K562 (cell line): Measurements from ENCODE around the gene CPNE2. TPM values are rescaled to one million over a fixed set of nuclear protein-coding genes. Genes with fewer than 3 reads are reported as not detected.

ENCODE experiments used
- ETV5 ChIP-seq: sonication (generic); formaldehyde crosslinking; IDR thresholded peaks from 2 replicates; pipeline ENCODE4 v1.4.0; 2020; ENCODE audit warnings: low read depth, mild to moderate bottlenecking, missing genetic modification reagents
- GATAD2B ChIP-seq: fragments of 450-650 bp; IDR thresholded peaks from 2 replicates; pipeline ENCODE4 v1.6.1; 2017; ENCODE audit warnings: mild to moderate bottlenecking, borderline replicate concordance
- HDAC2 ChIP-seq: fragments of 450-650 bp; IDR thresholded peaks from 2 replicates; pipeline ENCODE4 v1.6.1; 2016; ENCODE audit warnings: mild to moderate bottlenecking
- HNRNPLL ChIP-seq: fragments of 200-400 bp; formaldehyde crosslinking; IDR thresholded peaks from 2 replicates; pipeline ENCODE4 v1.6.1; 2017; ENCODE audit warnings: low read length, low read depth, mild to moderate bottlenecking; ENCODE audit not compliant: poor library complexity, severe bottlenecking
- KDM1A ChIP-seq, 2 experiments: fragments of 450-650 bp; IDR thresholded peaks; 2 replicates each; pipeline ENCODE4 v1.6.1; 2016; ENCODE audit warnings: mild to moderate bottlenecking in 2 of 2
- KHSRP ChIP-seq: fragments of 450-650 bp; IDR thresholded peaks from 2 replicates; pipeline ENCODE4 v1.6.1; 2017
- KLF13 ChIP-seq: fragments of 450-650 bp; IDR thresholded peaks from 2 replicates; pipeline ENCODE4 v1.6.1; 2016; ENCODE audit warnings: missing genetic modification characterization, low read depth, mild to moderate bottlenecking, missing compliant biosample characterization, moderate library complexity, borderline replicate concordance
- MIER1 ChIP-seq: fragments of 450-650 bp; IDR thresholded peaks from 2 replicates; pipeline ENCODE4 v1.6.1; 2016; ENCODE audit warnings: antibody characterized with exemption, mild to moderate bottlenecking, low read depth
- MYBL2 ChIP-seq, 2 experiments: fragments of 450-650 bp in 1 of 2; sonication (generic) in 1 of 2; formaldehyde crosslinking in 1 of 2; IDR thresholded peaks; 2 replicates each; pipeline versions ENCODE4 v1.6.1 to v1.8.1; 2017 to 2022; ENCODE audit warnings: borderline replicate concordance in 1 of 2, inconsistent platforms in 1 of 2, low read depth in 1 of 2, mild to moderate bottlenecking in 1 of 2, missing genetic modification reagents in 1 of 2, moderate library complexity in 1 of 2
- NCOA2 ChIP-seq, 2 experiments: fragments of 450-650 bp; IDR thresholded peaks; 2 replicates each; pipeline ENCODE4 v1.6.1; 2018; ENCODE audit warnings: mild to moderate bottlenecking in 2 of 2, moderate library complexity in 1 of 2; ENCODE audit not compliant: partially characterized antibody in 2 of 2
- NFIC ChIP-seq: fragments of 450-650 bp; IDR thresholded peaks from 2 replicates; pipeline ENCODE4 v1.6.1; 2017; ENCODE audit warnings: mild to moderate bottlenecking, inconsistent platforms
- NFIX ChIP-seq: fragments of 250-450 bp; sonication (Bioruptor Pico); IDR thresholded peaks from 2 replicates; pipeline ENCODE4 v1.4.0; 2020; ENCODE audit warnings: low read depth, mild to moderate bottlenecking, moderate library complexity
- PTBP1 ChIP-seq: fragments of 200-400 bp; formaldehyde crosslinking; IDR thresholded peaks from 2 replicates; pipeline ENCODE4 v1.6.1; 2017; ENCODE audit warnings: low read depth, low read length
- RCOR1 ChIP-seq, 2 experiments: IDR thresholded peaks; 2 replicates each; pipeline ENCODE4 v1.6.1; 2012; ENCODE audit warnings: low read depth in 2 of 2, low read length in 2 of 2, borderline replicate concordance in 1 of 2, improper control_type of control experiment in 1 of 2
- ZEB2 ChIP-seq: fragments of 450-650 bp; IDR thresholded peaks from 2 replicates; pipeline ENCODE4 v1.6.1; 2016
- ZFPM2 ChIP-seq: fragments of 250-450 bp; sonication (Bioruptor Pico); IDR thresholded peaks from 2 replicates; pipeline ENCODE4 v1.5.1; 2022; ENCODE audit warnings: mild to moderate bottlenecking
- ZNF274 ChIP-seq: IDR thresholded peaks from 2 replicates; pipeline ENCODE4 v1.6.1; 2011; ENCODE audit warnings: low read depth, mild to moderate bottlenecking, low read length, moderate library complexity, borderline replicate concordance
- ZNF436 ChIP-seq: fragments of 250-450, 450-650 bp; sonication (Bioruptor Pico); formaldehyde crosslinking; IDR thresholded peaks from 2 replicates; pipeline ENCODE4 v1.7.0; 2020; ENCODE audit warnings: mild to moderate bottlenecking
- ZNF512 ChIP-seq: IDR thresholded peaks from 2 replicates; pipeline ENCODE4 v1.6.1; 2016; ENCODE audit warnings: missing genetic modification characterization, missing compliant biosample characterization
- polyA plus RNA-seq, 8 experiments: library from polyadenylated mRNA; depleted of rRNA in 4 of 8; stranded (reverse) in 5 of 8; unstranded in 3 of 8; fragments of >200 nt; fragmentation: Nextera tagmentation in 2 of 8; fragmentation: Illumina TruSeq in 1 of 8; extraction: Ambion mirVana in 2 of 8; extraction: Trizol in 1 of 8; gene quantifications; 2 replicates each; pipeline versions ENCODE4 v1.2.1 to v1.2.3, GENCODE V29; 2011 to 2014; ENCODE audit warnings: inconsistent platforms in 1 of 8, missing spikeins in 1 of 8
- total RNA-seq, 7 experiments: library from RNA; depleted of rRNA in 6 of 7; stranded (reverse); fragments of >200 nt in 6 of 7; fragmentation: Illumina TruSeq in 2 of 7; extraction: Trizol in 2 of 7; gene quantifications; 2 replicates each; pipeline versions ENCODE4 v1.2.1 to v1.2.3, GENCODE V29; 2011 to 2021; ENCODE audit warnings: low replicate concordance in 1 of 7
- TF ChIP-seq, protein P1 (sequence below): sonication (generic); formaldehyde crosslinking; IDR thresholded peaks from 2 replicates; pipeline ENCODE4 v1.8.0; 2022; ENCODE audit warnings: mild to moderate bottlenecking, missing genetic modification reagents
- TF ChIP-seq, protein P2 (sequence below): fragments of 450-650 bp; IDR thresholded peaks from 2 replicates; pipeline ENCODE4 v1.6.1; 2016; ENCODE audit warnings: low read depth, mild to moderate bottlenecking, moderate library complexity
- TF ChIP-seq, protein P3 (sequence below): fragments of 450-650 bp; IDR thresholded peaks from 2 replicates; pipeline ENCODE4 v1.6.1; 2014; ENCODE audit warnings: low read depth, mild to moderate bottlenecking, moderate library complexity, borderline replicate concordance

CPNE2 gene
- total and polyA plus RNA-seq, 9 of the 15 experiments (the other 6 are each of a cell fraction or from before 2014, with no cell fraction given): 3.0 to 13.9 (median 8.6) TPM

- TF ChIP-seq ZFPM2 (CRISPR knock-in tag) (no peak), ZNF274 (no peak), HDAC2 (0 out of 2 replicates have a peak, but pooled peaks have one; percentile 20), ZNF436 (CRISPR knock-in tag) (no peak), ZEB2 (no peak), ZNF512 (tag) (no peak), NFIC (peak; percentile 71), MIER1 (no peak), KHSRP (no peak), NFIX (CRISPR knock-in tag) (no peak), NCOA2 (IDR thresholded peaks at IDR 0.05; ENCODE audit: partially characterized antibody in 2 of 2) (no peak), GATAD2B (no peak), KLF13 (tag) (no peak), HNRNPLL (no peak), KDM1A (IDR thresholded peaks at IDR 0.05) (peak in 1 of 2 experiments; percentile 72; a peak in 1 of 4 replicates), RCOR1 (IDR thresholded peaks at IDR 0.05; ENCODE audit: borderline replicate concordance in 1 of 2, low read depth in 2 of 2, low read length in 2 of 2) (0 out of 4 replicates have a peak, but pooled peaks of 1 of the 2 experiments have one; percentile 23), PTBP1 (no peak), ETV5 (CRISPR knock-in tag) (no peak), MYBL2 (IDR thresholded peaks at IDR 0.05; ENCODE audit: low read depth) (no peak), MYBL2 (CRISPR knock-in tag; IDR thresholded peaks at IDR 0.05; ENCODE audit: borderline replicate concordance) (no peak)
- TF ChIP-seq, protein P1, sequence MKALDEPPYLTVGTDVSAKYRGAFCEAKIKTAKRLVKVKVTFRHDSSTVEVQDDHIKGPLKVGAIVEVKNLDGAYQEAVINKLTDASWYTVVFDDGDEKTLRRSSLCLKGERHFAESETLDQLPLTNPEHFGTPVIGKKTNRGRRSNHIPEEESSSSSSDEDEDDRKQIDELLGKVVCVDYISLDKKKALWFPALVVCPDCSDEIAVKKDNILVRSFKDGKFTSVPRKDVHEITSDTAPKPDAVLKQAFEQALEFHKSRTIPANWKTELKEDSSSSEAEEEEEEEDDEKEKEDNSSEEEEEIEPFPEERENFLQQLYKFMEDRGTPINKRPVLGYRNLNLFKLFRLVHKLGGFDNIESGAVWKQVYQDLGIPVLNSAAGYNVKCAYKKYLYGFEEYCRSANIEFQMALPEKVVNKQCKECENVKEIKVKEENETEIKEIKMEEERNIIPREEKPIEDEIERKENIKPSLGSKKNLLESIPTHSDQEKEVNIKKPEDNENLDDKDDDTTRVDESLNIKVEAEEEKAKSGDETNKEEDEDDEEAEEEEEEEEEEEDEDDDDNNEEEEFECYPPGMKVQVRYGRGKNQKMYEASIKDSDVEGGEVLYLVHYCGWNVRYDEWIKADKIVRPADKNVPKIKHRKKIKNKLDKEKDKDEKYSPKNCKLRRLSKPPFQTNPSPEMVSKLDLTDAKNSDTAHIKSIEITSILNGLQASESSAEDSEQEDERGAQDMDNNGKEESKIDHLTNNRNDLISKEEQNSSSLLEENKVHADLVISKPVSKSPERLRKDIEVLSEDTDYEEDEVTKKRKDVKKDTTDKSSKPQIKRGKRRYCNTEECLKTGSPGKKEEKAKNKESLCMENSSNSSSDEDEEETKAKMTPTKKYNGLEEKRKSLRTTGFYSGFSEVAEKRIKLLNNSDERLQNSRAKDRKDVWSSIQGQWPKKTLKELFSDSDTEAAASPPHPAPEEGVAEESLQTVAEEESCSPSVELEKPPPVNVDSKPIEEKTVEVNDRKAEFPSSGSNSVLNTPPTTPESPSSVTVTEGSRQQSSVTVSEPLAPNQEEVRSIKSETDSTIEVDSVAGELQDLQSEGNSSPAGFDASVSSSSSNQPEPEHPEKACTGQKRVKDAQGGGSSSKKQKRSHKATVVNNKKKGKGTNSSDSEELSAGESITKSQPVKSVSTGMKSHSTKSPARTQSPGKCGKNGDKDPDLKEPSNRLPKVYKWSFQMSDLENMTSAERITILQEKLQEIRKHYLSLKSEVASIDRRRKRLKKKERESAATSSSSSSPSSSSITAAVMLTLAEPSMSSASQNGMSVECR: no peak
- TF ChIP-seq, protein P2, sequence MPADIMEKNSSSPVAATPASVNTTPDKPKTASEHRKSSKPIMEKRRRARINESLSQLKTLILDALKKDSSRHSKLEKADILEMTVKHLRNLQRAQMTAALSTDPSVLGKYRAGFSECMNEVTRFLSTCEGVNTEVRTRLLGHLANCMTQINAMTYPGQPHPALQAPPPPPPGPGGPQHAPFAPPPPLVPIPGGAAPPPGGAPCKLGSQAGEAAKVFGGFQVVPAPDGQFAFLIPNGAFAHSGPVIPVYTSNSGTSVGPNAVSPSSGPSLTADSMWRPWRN: no peak
- TF ChIP-seq, protein P3, sequence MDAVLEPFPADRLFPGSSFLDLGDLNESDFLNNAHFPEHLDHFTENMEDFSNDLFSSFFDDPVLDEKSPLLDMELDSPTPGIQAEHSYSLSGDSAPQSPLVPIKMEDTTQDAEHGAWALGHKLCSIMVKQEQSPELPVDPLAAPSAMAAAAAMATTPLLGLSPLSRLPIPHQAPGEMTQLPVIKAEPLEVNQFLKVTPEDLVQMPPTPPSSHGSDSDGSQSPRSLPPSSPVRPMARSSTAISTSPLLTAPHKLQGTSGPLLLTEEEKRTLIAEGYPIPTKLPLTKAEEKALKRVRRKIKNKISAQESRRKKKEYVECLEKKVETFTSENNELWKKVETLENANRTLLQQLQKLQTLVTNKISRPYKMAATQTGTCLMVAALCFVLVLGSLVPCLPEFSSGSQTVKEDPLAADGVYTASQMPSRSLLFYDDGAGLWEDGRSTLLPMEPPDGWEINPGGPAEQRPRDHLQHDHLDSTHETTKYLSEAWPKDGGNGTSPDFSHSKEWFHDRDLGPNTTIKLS: no peak
Observed at GRCh38 chr16:57106767-57107166, 14.4 kb downstream of the CPNE2 start (continued).
